H4 (cell line): Measurements from ENCODE around the gene PRAME. TPM values are rescaled to one million over a fixed set of nuclear protein-coding genes. Genes with fewer than 3 reads are reported as not detected.
A peak's percentile ranks its signal among the peaks of the same experiment; 100 is the strongest.
"Not testable (repeated sequence)": the region's sequence is repeated elsewhere in the genome, so short reads cannot be mapped to it uniquely, and the experiment has no call there.

Source experiments
- DNase-seq: peaks from one replicate; pipeline ENCODE4 v3.0.0-alpha.2; 2015; ENCODE audit warnings: low spot score
- total RNA-seq: library from RNA; depleted of rRNA; stranded (reverse); fragments of >200 nt; shearing (Covaris generic); gene quantifications from 2 replicates; pipeline ENCODE4 v1.2.3, GENCODE V29; 2014

The PRAME gene
- total RNA-seq, 1 experiment from 2014 or later: 1.9 TPM

DNA sequence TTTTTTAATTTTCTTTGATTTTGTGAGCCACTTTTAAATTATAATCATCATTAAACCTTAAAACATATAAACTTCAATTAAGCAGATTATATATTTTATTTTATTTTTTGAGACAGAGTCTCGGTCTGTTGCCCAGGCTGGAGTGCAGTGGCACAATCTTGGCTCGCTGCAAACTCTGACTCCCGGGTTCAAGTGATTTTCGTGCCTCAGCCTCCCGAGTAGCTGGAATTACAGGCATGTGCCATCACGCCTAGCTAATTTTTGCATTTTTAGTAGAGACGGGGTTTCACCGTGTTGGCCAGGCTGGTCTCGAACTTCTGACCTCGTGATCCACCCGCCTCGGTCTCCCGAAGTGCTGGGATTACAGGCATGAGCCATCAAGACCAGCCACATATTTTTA, 22.5 kb upstream of the PRAME start:
- not testable (repeated sequence) for DNase-seq

DNA sequence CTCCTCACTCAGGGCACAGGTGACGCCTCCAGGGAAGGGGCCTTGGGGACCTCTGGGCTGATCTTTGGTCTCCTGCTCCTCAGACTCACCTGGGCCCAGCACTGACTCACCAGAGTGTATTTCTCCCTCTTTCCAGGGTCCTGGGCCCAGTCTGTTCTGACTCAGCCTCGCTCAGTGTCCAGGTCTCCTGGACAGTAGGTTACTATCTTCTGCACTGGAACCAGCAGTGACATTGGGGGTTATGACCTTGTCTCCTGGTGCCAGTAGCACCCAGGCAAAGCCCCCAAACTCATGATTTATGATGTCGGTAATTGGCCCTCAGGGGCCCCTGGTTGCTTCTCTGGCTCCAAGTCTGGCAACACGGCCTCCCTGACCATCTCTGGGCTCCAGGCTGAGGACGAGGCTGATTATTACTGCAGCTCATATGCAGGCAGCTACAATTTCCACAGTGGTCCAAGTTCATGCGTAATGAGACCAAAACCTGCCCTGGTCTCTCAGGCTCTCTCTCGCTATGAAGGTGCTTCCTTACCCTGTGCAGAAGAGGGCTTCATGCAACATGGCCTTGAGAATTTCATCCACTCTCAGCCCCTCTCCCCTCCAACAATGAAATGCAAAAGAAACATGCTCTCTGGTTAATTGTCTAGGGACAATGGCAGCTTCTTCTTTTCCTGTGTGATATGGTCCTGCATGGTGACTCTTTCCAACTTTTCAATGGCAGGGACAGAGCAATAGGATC, 21.0 kb upstream of the PRAME start:
- DNase-seq: no peak

GRCh38 chr22:22578702-22579424, 19.8 kb upstream of the PRAME start:
- DNase-seq: peak; percentile 16

DNA sequence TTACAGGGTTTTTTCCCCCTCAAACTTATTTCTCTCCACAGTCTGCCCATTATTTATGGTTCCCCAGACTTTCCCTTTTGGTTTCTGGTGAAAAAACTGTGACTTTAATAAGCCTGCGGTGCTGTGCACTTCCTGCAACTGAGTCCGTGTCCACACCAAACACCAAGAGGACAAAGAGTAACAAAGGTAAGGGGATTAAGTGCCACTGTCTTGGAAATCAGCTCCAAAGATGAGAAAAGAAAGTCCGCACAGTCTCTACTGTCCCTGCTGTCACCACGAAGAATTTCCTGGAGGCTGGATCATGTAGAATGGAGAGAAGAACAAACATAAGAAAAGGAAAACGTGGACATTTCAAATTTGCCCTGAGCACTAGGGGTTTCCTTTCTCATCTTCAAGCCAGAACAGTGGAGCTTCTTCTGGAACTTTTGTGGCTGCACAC, 17.9 kb upstream of the PRAME start:
- DNase-seq: no peak

DNA sequence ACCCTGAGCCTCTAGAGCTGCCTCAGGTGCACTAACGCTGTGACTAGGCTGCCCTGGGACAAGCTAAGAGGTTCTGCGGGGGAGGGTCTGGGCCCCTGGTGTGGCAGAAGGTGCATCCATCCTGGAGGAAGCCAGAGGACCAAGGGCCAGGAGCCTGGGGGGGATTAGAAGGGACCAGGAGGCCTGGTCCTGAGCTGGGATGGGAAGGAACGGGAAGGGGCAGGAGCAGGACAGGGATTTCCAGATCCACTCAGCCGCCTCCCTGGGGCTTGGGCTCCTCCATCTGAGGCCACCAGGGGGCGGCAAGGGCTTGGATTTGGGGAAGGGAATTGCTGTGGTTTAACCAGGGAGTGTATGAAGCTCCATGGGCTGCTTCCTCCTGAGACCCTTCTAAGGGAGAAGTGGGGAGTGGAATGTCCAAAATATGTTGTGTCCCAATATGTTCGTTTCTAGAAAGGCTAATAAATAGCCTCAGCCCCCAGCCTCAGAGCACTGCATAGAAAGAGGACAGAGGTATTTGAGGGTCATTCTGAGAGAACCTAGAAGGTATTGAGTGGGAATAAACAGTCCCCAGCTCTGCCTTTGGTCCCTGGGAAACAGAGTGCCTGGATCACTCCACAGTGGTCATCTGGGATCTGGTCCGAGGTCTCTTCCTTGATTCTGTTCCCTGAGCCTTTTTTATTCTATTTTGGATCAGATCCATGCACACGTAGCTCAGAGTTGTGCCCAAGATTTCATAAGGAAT, 17.4 kb upstream of the PRAME start:
- peak; percentile 21 for DNase-seq

- DNase-seq: no peak
Observed at GRCh38 chr22:22574361-22574760, 15.3 kb upstream of the PRAME start.

- no peak for DNase-seq
Observed at GRCh38 chr22:22573047-22573889, 14.2 kb upstream of the PRAME start.

- no peak for DNase-seq
Observed at GRCh38 chr22:22571862-22572261, 12.8 kb upstream of the PRAME start.

- no peak for DNase-seq
Observed at GRCh38 chr22:22571429-22571828, 12.4 kb upstream of the PRAME start.

- no peak for DNase-seq
Observed at GRCh38 chr22:22569218-22569617, 10.2 kb upstream of the PRAME start.

DNA sequence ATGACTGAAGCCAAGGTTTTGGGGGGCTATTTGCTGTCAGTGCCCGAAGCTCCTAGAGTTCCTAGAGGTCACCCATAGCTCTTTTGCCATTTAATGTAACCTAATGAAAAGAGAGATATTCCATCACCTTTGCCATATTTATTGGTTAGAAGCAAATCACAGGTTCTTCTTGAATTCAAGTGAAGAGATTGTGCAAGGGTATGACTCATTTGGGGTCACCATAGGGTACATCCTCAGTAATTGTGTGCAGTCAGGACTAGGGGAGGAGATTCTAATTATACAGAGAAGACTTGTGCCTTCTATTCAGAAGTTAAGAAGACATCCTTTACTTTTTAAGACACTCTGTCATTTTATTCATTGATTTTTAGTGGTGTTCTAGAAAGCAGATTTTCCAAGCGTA, 6.9 kb upstream of the PRAME start:
- DNase-seq: no peak

DNA sequence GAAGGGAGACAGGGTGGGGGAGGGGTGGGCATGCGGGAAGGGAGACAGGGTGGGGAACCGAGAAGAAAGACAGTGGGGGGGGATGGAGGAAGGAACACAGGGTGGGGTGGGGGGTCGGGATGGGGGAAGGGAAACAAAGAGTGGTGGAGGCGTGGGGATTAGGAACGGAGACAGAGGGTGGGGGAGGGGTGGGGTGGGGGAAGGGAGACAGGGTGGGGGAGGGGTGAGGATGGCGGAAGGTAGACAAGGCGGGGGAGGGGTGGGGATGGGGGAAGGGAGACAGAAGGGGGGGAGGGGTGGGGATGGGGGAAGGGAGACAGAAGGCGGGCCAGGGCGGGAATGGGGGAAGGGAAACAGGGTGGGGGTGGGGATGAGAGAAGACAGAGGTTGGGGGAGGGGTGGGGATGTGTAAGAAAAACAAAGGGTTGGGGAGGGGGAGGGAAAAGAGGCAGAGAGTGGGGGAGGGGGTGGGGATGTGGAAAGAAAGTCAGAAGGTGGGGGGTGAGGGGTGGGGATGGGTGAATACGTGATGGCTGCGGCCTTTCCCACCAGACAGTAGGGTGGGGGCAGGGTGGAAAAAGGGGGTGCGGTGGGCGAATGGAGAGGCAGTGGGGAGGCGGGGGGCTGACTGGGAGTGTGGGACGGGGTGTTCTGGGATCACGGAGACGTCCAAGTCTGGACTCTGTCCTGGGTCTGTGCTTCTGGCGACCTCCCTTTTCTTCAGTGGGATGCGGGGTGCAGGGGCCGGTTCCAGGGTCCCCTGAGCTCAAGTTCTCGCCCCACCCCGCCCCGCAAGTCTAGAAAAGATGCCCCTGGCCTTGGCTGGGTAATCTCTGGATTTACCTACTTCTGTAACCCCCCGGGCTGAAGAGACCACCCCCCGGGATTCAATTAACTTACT, 744 bp downstream of the PRAME start:
- DNase-seq: no peak

- no peak for DNase-seq
Observed at GRCh38 chr22:22556995-22557925, 1.8 kb downstream of the PRAME start.

DNA sequence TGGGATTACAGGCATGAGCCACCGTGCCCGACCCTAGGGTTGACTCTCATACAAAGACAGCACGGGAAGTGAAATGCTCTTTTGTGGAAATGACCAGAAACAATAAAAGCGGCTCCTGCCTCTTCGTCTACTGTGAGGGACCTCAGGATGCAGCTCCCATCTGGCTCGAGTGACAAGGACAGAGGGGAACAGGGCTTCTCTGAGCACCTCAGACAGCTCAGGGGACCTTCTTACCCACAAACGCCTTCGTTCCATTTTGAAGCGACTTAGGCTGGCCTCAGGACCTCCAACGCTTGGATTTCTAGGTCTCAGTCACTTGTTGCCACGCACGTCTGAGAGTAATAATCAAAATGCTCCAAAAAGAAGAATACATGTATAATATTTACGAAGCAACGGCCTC, 2.5 kb downstream of the PRAME start:
- no peak for DNase-seq

GRCh38 chr22:22555596-22555995, 3.5 kb downstream of the PRAME start:
- DNase-seq: no peak

DNA sequence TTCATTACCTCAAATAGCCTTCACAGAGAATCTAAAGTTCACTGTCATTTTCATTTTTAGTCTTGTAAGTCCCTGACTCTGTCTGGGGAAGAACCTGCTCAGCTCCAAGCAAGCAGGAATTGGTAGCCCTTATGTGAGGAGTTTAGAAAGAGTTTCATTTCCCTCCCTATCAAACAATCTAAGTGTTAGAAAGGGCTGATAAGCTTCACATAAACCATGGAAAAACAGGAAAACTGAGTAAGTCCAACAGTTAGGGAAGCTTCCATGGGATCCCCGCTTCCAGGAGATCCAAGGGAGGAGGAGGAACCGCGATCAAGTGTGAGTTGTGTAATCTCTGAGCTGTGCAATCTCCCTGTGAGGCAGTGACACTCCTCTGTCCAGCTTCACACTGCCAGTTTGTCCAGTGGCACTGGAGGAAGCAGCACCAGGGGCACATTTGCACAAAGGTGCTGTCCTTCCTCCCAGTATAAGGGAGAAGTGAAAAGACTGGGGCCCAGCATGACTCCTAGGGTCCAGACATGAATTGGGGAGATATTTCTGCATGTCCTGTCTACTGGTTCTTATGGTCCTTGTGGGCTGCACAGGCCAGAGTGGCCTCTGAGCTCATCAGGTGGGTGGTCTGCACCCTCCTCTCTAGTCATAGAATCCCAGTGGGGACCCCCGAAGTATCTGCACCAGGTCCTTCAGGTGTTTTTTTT, 4.3 kb downstream of the PRAME start:
- no peak for DNase-seq

DNA sequence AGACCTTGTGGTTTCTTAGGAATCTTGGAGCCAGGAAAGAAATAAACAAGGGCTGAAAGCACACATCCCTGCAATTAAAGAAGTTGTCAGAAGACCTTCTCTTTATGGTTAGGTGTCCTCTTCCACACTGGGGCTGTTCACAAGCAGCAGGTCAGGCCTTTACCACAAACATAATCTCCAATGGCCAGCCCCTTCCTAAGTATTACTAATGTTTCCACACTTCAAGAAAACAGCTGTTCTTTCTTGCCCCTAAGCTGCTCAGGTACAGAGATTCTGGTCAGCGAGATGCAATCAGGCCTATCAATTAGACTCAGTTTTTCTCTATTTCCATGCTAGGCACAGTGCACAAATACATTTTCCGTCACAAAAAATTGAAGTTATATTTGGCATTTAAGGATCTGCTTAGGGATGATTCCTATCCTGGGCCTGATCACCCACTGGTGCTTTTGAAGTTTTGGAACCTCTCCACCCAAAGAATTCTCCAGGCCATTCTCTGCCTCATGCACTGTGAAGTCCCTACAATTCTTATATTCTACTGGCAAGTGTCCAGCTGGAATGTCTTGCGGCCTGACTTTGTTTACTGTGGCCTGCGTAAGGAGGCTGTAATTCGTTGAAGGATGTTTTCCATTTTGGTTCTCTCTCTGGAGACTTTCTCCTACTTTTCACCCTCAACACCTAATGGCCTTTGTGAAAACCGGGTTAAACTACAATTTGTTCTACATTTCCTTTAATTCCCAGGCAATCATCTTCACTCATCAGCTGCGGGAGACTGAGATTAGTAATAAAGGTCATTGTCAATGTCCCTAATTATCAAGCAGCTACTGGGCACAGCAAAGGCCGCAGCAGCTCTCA, 5.1 kb downstream of the PRAME start:
- DNase-seq: no peak

DNA sequence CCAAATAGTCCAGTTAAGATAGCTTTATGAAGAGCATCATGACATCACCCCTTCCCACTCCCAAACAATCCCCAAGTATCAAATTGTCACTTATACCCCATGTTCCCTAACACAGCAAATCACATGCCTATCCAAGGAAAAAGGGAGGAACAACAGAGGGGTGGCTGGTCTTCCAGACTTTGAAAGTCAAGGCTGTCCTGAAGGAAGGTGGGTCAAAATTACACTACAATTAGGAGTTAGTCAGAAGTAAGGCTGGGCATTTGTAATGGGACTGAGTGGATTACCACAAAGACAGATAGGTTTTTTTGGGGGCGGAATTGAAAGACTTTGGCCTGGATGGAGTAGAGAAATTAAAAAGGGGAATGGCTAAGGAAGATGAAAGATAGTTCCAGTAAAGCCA, 5.9 kb downstream of the PRAME start:
- DNase-seq: no peak
